GM12801 (cell line): Measurements from ENCODE around the gene NCAPG2.

Experiments
- TF ChIP-seq, protein P1 (sequence below): IDR thresholded peaks from one replicate; pipeline ENCODE4 v1.5.1; 2011; ENCODE audit warnings: control low read depth; ENCODE audit not compliant: insufficient read length; ENCODE audit errors: extremely low read depth

Gene NCAPG2

DNA sequence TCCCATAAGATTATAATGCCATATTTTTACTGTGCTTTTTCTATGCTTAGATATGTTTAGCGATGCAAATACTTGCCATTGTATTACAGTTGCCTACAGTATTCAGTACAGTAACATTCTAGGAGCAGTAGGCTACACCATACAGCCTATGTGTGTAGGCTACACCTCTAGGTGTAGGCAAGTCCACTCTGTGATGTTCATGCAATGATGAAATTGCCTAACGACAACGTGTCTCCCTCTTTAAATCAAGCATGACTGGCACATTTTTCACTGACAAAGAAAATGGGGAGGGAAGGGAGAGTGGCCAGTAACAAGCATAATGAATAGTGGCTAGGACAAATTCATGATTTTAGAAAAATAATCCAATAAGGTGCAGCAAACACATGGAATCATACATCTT, 1.7 kb downstream of the NCAPG2 start:
- TF ChIP-seq, protein P1, sequence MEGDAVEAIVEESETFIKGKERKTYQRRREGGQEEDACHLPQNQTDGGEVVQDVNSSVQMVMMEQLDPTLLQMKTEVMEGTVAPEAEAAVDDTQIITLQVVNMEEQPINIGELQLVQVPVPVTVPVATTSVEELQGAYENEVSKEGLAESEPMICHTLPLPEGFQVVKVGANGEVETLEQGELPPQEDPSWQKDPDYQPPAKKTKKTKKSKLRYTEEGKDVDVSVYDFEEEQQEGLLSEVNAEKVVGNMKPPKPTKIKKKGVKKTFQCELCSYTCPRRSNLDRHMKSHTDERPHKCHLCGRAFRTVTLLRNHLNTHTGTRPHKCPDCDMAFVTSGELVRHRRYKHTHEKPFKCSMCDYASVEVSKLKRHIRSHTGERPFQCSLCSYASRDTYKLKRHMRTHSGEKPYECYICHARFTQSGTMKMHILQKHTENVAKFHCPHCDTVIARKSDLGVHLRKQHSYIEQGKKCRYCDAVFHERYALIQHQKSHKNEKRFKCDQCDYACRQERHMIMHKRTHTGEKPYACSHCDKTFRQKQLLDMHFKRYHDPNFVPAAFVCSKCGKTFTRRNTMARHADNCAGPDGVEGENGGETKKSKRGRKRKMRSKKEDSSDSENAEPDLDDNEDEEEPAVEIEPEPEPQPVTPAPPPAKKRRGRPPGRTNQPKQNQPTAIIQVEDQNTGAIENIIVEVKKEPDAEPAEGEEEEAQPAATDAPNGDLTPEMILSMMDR: no peak

DNA sequence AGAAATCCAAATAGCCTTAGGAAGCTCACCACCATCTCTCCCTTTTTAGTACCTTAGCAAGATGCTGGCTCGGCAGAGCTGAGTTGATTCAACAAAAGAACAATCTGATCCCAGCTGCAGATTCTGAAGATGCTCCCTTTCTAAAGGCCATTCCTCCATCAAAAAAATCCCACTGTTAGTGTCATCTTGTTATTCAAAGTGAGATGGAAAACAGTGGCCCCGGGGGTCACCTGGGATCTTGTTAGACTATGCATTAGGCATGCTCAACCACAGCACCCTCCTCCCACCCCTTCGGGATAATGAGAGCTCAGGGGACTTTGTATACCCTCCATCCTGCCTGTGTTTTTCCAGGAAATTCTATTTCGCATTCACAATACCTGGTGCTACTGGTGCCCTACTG, 2.4 kb downstream of the NCAPG2 start:
- TF ChIP-seq, protein P1: no peak

DNA sequence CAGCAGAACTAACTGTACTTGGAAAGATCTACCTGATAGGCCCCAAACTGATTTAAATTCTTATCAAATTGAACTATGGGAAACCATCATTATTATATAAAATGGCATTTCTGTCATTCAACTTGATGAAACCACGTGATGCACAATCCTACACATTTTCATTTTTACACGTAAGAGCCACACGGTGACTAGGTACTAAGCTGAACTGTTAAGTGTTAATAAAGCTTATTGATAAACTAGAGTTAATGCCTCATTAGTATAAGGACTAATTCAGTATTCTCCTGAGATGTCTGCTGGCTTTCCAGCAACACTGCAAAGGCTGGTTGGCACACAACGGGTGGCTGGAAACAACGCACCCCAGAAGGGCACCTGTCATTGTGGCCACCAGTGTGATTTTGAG, 4.6 kb downstream of the NCAPG2 start:
- TF ChIP-seq, protein P1: no peak

DNA sequence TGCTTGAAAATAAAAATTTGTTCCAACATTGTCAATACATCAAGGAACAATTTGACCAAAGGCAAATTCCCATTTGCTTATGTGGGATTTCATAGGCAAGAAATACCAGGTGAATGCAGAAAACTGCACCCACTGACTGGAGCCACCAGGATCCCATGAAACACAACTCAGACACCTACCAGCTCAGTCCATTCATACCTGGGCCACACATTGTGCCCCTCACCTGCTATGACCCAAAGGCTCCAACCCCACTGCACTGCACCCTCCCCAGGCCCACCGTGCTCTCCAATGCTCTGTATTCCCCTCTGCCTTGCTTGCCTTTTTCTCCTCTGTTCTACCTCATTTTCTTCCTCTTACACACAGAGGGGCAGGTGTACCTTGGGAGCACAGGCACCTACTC, 5.3 kb downstream of the NCAPG2 start:
- TF ChIP-seq, protein P1: no peak

DNA sequence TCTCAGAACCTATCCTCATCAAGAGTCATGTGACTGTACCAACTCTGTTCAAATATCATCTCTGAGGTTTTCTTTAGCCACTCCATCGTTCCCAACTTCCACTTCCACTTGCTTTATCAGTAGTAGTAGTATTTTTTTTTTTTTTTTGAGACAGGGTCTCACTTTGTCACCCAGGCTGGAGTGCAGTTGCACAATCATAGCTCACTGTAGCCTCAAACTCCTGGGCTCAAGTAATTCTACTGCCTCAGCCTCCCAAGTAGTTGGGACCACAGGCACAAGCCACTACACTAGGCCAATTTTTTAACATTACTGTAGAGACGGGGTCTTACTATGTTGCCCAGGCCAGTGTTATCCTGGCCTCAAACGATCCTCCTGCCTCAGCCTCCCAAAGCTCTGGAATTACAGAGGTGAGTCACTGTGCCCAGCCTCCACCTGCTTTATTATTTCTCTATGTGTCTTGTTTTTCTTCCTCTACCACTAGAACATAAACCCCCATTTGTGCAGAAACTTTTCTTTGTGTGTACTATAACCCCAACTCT, 5.9 kb downstream of the NCAPG2 start:
- TF ChIP-seq, protein P1: no peak

DNA sequence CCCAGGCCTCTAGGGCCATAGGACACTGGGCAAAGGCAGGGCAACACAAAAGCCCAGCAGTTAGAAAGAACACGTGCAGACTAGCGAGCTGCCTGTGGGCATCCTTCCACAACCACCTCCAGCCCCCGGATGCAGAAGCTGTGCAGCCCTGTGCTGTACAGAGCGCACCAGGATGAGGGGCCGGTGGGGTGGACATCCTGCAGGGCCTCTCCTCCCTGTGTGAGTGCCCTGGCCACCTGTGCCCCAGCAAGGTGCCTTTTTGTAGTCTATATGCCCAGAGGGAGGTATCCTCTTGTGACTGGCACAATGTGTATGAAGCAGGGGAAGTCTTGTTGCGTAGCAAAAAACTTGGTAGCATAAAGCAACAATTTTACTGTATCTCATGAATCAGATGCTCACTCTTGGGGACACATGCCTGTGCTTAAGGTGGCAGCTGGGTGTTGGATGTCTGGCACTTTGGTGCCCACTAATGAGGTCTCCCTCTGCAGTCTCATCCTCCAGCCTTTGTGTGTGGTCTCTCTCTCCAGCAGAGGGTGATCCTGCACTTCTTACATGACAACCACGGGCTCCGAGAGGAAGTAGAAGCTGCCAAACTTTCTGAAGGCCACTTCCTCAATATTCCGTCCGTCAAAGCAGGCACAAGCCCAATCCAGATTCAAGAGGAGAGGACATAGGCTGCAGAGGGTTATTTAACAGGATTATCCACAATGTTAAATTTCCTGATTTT, 8.7 kb downstream of the NCAPG2 start:
- TF ChIP-seq, protein P1: no peak

DNA sequence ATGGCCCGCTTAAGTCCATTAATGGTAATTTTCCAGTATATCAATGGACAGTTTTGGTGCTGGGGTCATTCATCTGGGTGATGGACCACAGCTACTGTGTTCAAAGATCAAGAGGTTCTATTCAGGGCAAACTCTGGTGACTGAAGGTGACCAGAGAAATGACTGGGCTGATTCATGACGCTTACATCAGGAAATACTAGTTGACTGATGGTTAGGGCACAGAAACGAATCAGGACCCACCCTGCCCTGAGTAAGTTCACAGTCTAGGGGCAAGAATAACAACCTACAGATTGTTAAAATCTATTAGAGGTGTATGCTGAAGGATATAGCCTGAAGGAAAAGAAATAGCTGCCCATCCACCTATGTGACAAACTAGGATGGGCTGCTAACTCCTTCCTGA, 9.5 kb downstream of the NCAPG2 start:
- TF ChIP-seq, protein P1: no peak
